Vagina (tissue), 2 donors: Measurements from ENCODE around the gene C6orf141. TPM values are rescaled to one million over a fixed set of nuclear protein-coding genes. Genes with fewer than 3 reads are reported as not detected.

ENCODE experiments used
- DNase-seq, 2 donors: peaks; one replicate each; pipeline ENCODE4 v3.0.0-alpha.2; 2017; ENCODE audit errors: extremely low spot score in 2 of 2
- H3K27ac ChIP-seq: fragments of 200-600 bp; sonication (generic); one replicate; pipeline ENCODE4 v1.5.1; 2019
- H3K27me3 ChIP-seq: fragments of 200-600 bp; sonication (generic); one replicate; pipeline ENCODE4 v1.5.1; 2019
- H3K36me3 ChIP-seq, 2 donors: fragments of 200-600 bp; sonication (generic); one replicate each; pipeline ENCODE4 v1.5.1; 2017 to 2019
- H3K4me1 ChIP-seq: fragments of 200-600 bp; sonication (generic); one replicate; pipeline ENCODE4 v1.5.1; 2019
- H3K4me3 ChIP-seq, 2 donors: fragments of 200-600 bp; sonication (generic); 1 replicate in 1 of 2; 2 replicates in 1 of 2; pipeline ENCODE4 v1.5.1; 2016 to 2019
- H3K9me3 ChIP-seq: fragments of 200-600 bp; sonication (generic); one replicate; pipeline ENCODE4 v1.5.1; 2019
- POLR2A ChIP-seq, 2 donors: fragments of 450-650 bp; IDR thresholded peaks; one replicate each; pipeline ENCODE4 v1.6.1; 2017; ENCODE audit warnings: antibody characterized with exemption in 2 of 2, mild to moderate bottlenecking in 2 of 2, moderate library complexity in 2 of 2
- POLR2AphosphoS5 ChIP-seq, 2 donors: sonication (generic); formaldehyde crosslinking; IDR thresholded peaks; one replicate each; pipeline ENCODE4 v1.9.0; 2017; ENCODE audit warnings: antibody characterized with exemption in 2 of 2, mild to moderate bottlenecking in 2 of 2, low read depth in 1 of 2; ENCODE audit not compliant: insufficient read depth in 1 of 2
- intact Hi-C: fragments of 100-400 bp; cut with DNase I; formaldehyde crosslinking; loops from one replicate; pipeline ENCODE4 v1.15.1; 2023
- total RNA-seq: library from RNA; depleted of rRNA; stranded (reverse); fragments of >200 nt; gene quantifications from one replicate; pipeline ENCODE4 v1.2.3, GENCODE V29; 2016
- TF ChIP-seq, protein P1 (sequence below), 3 experiments: fragments of 450-650 bp in 2 of 3; fragments of 200-600 bp in 1 of 3; sonication (generic) in 1 of 3; IDR thresholded peaks; one replicate each; pipeline ENCODE4 v1.5.1; 2017 to 2019; ENCODE audit warnings: antibody characterized with exemption in 3 of 3, mild to moderate bottlenecking in 2 of 3, moderate library complexity in 2 of 3

The C6orf141 gene
- total RNA-seq, 1 donor from 2014 or later = 14.2 TPM

DNA sequence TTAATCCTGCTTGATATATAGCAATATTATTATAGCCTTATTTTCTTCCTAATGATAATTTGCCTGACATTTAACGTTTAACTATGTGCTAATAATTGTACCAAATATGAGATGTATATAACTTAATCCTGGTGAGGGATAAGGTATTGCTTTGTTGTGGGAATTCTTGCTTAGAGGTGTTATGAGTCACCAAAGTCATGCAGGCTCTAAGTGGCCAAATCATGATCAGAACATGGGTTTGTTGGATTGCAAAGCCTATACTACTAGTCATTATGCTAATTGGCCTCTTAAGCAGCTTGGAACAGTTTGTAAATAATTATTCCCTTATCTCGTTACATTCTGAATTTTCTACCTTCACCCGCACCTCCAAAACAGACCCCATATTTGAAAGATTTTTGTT is 21.9 kb upstream of the C6orf141 start:
- Histone ChIP-seq H3K27ac (no peak overlapping the region), H3K4me3 (no peak overlapping the region), H3K9me3 (no peaks in the 10 kb centered on the region), H3K27me3 (no peaks in the 10 kb centered on the region), H3K4me1 (no peaks in the 10 kb centered on the region), H3K36me3 (no peaks in the 10 kb centered on the region)
- intact Hi-C loops = no loop called here
- TF ChIP-seq POLR2A (IDR thresholded peaks at IDR 0.05) (no peak), POLR2AphosphoS5 (IDR thresholded peaks at IDR 0.05; ENCODE audit: insufficient read depth in 1 of 2, low read depth in 1 of 2) (no peak)
- DNase-seq = no peak

DNA sequence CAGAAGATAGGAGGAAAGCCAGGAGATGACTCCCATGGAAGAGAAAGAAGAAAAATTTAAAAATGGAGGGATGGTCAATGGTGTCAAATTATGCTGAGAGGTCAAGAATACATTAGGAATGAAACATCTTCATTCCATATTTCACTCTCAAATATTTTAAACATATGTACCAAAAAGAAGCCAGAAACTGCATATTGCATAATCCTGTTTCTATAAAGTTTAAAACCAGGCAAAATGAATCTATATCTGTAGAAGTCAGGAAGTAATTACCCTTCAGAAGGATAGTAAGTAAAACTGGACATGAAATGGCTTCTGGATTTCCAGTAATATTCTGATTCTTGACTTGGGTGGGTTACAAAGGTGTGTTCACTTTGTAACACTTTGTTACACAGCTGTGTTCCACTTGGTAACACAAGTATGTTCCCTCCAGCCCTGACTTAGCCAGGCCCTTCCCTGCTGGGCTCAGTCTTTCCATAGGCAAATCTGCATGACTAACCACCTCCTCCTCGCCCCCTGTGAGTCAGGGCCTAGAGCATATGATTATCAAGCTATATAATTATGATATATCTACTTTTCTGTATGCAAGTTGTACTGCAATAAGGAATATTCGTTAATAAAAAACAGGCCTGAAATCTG is 20.2 kb upstream of the C6orf141 start:
- Histone ChIP-seq H3K36me3 (no peaks in the 10 kb centered on the region), H3K27me3 (no peaks in the 10 kb centered on the region), H3K27ac (no peak overlapping the region), H3K4me3 (no peak overlapping the region), H3K9me3 (no peaks in the 10 kb centered on the region), H3K4me1 (no peaks in the 10 kb centered on the region)
- no peak for TF ChIP-seq POLR2A (IDR thresholded peaks at IDR 0.05)
- TF ChIP-seq POLR2AphosphoS5 (IDR thresholded peaks at IDR 0.05; ENCODE audit: insufficient read depth in 1 of 2, low read depth in 1 of 2) = no peak
- TF ChIP-seq, protein P1, sequence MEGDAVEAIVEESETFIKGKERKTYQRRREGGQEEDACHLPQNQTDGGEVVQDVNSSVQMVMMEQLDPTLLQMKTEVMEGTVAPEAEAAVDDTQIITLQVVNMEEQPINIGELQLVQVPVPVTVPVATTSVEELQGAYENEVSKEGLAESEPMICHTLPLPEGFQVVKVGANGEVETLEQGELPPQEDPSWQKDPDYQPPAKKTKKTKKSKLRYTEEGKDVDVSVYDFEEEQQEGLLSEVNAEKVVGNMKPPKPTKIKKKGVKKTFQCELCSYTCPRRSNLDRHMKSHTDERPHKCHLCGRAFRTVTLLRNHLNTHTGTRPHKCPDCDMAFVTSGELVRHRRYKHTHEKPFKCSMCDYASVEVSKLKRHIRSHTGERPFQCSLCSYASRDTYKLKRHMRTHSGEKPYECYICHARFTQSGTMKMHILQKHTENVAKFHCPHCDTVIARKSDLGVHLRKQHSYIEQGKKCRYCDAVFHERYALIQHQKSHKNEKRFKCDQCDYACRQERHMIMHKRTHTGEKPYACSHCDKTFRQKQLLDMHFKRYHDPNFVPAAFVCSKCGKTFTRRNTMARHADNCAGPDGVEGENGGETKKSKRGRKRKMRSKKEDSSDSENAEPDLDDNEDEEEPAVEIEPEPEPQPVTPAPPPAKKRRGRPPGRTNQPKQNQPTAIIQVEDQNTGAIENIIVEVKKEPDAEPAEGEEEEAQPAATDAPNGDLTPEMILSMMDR (IDR thresholded peaks at IDR 0.05) = no peak
- no peak for DNase-seq
- intact Hi-C loops = no loop called here

DNA sequence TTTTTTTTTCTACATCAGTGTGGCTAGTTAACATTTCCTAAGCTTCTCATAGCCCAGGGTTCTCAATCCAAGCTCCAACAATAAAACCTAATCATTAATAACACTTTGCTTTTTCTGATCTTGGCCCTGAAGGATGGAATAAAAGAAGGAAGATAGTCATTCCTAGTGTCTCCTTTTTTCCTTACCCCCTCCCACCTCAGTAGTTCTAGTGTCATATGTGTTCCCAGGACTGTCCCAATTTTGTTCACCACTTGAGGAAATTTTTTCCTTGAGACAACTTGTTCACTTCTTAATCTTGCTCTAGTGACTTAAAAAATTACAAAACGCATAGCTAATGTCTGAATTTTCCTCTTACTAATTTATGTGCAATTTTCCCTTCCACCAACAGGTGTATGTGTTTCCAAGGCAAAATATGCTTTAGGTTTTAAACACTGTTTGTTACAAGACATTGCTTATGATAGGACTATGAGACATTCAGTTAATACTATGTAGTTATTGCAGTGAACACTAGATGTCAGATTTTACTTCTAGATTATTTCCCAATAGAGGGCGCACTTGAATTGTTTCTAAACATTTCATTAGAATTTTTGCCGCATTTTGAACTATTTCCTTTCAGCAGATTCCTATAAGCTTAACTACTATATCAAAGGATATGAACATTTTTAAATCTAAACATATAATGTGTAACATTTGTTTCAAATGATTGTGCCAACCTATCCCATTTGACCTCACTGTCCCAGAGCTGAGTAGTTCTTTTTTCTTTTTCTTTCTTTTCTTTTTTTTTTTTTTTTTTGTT is 18.5 kb upstream of the C6orf141 start:
- Histone ChIP-seq H3K9me3 (no peaks in the 10 kb centered on the region), H3K4me1 (no peaks in the 10 kb centered on the region), H3K27ac (no peak overlapping the region), H3K4me3 (peak overlapping the region in 1 of 2 donors; percentile 12), H3K27me3 (no peaks in the 10 kb centered on the region), H3K36me3 (no peaks in the 10 kb centered on the region)
- TF ChIP-seq POLR2A (IDR thresholded peaks at IDR 0.05) = no peak
- peak in 1 of 2 donors; percentile 61 for TF ChIP-seq POLR2AphosphoS5 (IDR thresholded peaks at IDR 0.05; ENCODE audit: insufficient read depth in 1 of 2, low read depth in 1 of 2)
- TF ChIP-seq, protein P1 (IDR thresholded peaks at IDR 0.05) = peak; percentile 71 to 80 (median 79)
- no peak for DNase-seq
- intact Hi-C loops = no loop called here

DNA sequence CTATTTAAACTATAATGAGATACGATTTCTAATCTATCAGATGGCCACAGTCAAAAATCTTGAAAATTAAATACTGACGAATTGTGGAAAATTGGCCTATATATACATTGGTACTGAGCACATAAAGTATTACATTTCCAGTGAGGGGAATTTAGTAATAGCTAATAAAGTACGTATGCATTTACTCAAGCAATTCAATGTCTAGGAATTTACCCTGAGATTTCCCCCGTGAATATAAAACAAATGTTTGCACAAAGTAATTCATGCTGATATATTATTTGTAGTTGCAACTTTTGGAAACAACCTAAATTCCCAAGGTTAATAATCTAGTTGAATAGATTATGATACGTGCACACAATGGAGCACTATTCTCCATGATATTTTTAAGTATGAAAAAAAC is 14.7 kb upstream of the C6orf141 start:
- no peak for DNase-seq
- no peaks in the 10 kb centered on the region for H3K4me1 ChIP-seq
- intact Hi-C loops = no loop called here

DNA sequence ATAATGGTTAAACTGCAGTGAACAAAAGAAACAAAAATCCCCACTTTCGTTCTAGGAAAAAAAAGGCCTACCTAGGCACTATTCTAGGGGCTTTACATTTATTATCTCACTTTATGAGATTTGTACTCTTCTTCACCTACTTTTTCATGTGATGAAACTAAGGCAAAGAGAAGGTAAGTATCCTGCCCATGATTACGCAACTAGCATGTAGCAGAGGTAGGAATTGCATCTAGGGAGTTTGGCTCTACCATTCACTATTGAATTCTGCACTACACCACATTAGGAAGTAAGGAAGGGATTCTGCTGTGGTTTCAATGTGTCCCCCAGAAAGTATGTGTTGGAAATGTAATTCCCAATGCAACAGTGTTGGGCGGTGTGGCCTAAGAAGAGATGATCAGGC is 11.4 kb upstream of the C6orf141 start:
- Histone ChIP-seq H3K36me3 (no peaks in the 10 kb centered on the region), H3K4me3 (no peak overlapping the region), H3K27me3 (no peaks in the 10 kb centered on the region), H3K9me3 (no peaks in the 10 kb centered on the region), H3K4me1 (peaks cover 7% of the 10 kb centered on the region), H3K27ac (no peak overlapping the region)
- TF ChIP-seq POLR2AphosphoS5 (IDR thresholded peaks at IDR 0.05; ENCODE audit: insufficient read depth in 1 of 2, low read depth in 1 of 2) (no peak), POLR2A (IDR thresholded peaks at IDR 0.05) (no peak)
- TF ChIP-seq, protein P1 (IDR thresholded peaks at IDR 0.05) = no peak
- no peak for DNase-seq
- intact Hi-C loops = no loop called here

More for the DNA sequence above, 14.7 kb upstream of the C6orf141 start:
- no peaks in the 10 kb centered on the region for H3K9me3 ChIP-seq
- H3K36me3 ChIP-seq = no peaks in the 10 kb centered on the region
- H3K27ac ChIP-seq = no peak overlapping the region
- H3K27me3 ChIP-seq = no peaks in the 10 kb centered on the region
- no peak overlapping the region for H3K4me3 ChIP-seq
- TF ChIP-seq, protein P1 (IDR thresholded peaks at IDR 0.05) = no peak
- TF ChIP-seq POLR2AphosphoS5 (IDR thresholded peaks at IDR 0.05; ENCODE audit: insufficient read depth in 1 of 2, low read depth in 1 of 2) (no peak), POLR2A (IDR thresholded peaks at IDR 0.05) (no peak)
